ENCODE measurements around the gene OTUB2. TPM values are rescaled to one million over a fixed set of nuclear protein-coding genes. Genes with fewer than 3 reads are reported as not detected.
A peak's percentile ranks its signal among the peaks of the same experiment; 100 is the strongest.

OTUB2 gene
- total and polyA plus RNA-seq, 2 experiments from 2014 or later = 1.3 to 1.9 TPM

GRCh38 chr14:93993382-93993781 lies 32.8 kb upstream of the OTUB2 start:
- no peaks in the 10 kb centered on the region for H3K27me3 ChIP-seq (replicated peaks; ENCODE audit: insufficient read depth)
- no peak overlapping the region for H3K27ac ChIP-seq
- H3K4me2 ChIP-seq (ENCODE audit: unreplicated experiment) = no peak overlapping the region
- H3F3A ChIP-seq (ENCODE audit: insufficient read depth) = peaks cover 8% of the 10 kb centered on the region; the same call in 1 of the 2 replicates
- no peaks in the 10 kb centered on the region for H3K79me2 ChIP-seq (ENCODE audit: insufficient read depth)
- H4K20me1 ChIP-seq (ENCODE audit: insufficient read depth) = no peaks in the 10 kb centered on the region
- no peak for TF ChIP-seq EZH2phosphoT487 (IDR thresholded peaks at IDR 0.05; ENCODE audit: insufficient read depth, low read depth)
- TF ChIP-seq EZH2 (IDR thresholded peaks at IDR 0.05; ENCODE audit: insufficient read depth, poor library complexity, severe bottlenecking) = no peak
- H3K9me3 ChIP-seq (ENCODE audit: low read depth) = no peaks in the 10 kb centered on the region
- no peak for DNase-seq
- no peak overlapping the region for H2AFZ ChIP-seq
- peaks cover 13% of the 10 kb centered on the region for H3K4me1 ChIP-seq (ENCODE audit: insufficient read depth)
- H3K9me2 ChIP-seq (ENCODE audit: insufficient read depth) = no peaks in the 10 kb centered on the region
- H3K9ac ChIP-seq = no peak overlapping the region
- H3K36me3 ChIP-seq (ENCODE audit: low read depth) = no peaks in the 10 kb centered on the region
- WGBS, 2 experiments (ENCODE audit: low coverage in 1 of 2, low lambda C conversion rate in 2 of 2, missing lambda C conversion rate in 2 of 2) = 79 to 83% methylated on average over 6 of the region's 6 CpGs
- no peak overlapping the region for H3K4me3 ChIP-seq
- in situ Hi-C loops (cut with MboI) = no loop called here

GRCh38 chr14:93994919-93995682 lies 31.0 kb upstream of the OTUB2 start:
- peaks cover 13% of the 10 kb centered on the region for H3K4me1 ChIP-seq (ENCODE audit: insufficient read depth)
- H3K9ac ChIP-seq = peak overlapping the region; percentile 53
- H3K79me2 ChIP-seq (ENCODE audit: insufficient read depth) = no peaks in the 10 kb centered on the region
- H3K27me3 ChIP-seq (replicated peaks; ENCODE audit: insufficient read depth) = no peaks in the 10 kb centered on the region
- peak overlapping the region; percentile 54 for H2AFZ ChIP-seq
- H3K9me2 ChIP-seq (ENCODE audit: insufficient read depth) = no peaks in the 10 kb centered on the region
- peaks cover 8% of the 10 kb centered on the region; the same call in 1 of the 2 replicates for H3F3A ChIP-seq (ENCODE audit: insufficient read depth)
- H3K27ac ChIP-seq = peak overlapping the region; percentile 77
- WGBS, 2 experiments (ENCODE audit: low coverage in 1 of 2, low lambda C conversion rate in 2 of 2, missing lambda C conversion rate in 2 of 2) = 13 to 14% methylated on average over 13 of the region's 13 CpGs
- no peaks in the 10 kb centered on the region for H4K20me1 ChIP-seq (ENCODE audit: insufficient read depth)
- H3K4me3 ChIP-seq = no peak overlapping the region
- no peaks in the 10 kb centered on the region for H3K9me3 ChIP-seq (ENCODE audit: low read depth)
- H3K36me3 ChIP-seq (ENCODE audit: low read depth) = no peaks in the 10 kb centered on the region
- peak; percentile 96 for DNase-seq
- TF ChIP-seq EZH2 (IDR thresholded peaks at IDR 0.05; ENCODE audit: insufficient read depth, poor library complexity, severe bottlenecking) = no peak
- TF ChIP-seq EZH2phosphoT487 (IDR thresholded peaks at IDR 0.05; ENCODE audit: insufficient read depth, low read depth) = no peak
- H3K4me2 ChIP-seq (ENCODE audit: unreplicated experiment) = peak overlapping the region; percentile 58
- in situ Hi-C loops (cut with MboI) = no loop called here

- no peak for DNase-seq
- WGBS, 2 experiments (ENCODE audit: low coverage in 1 of 2, low lambda C conversion rate in 2 of 2, missing lambda C conversion rate in 2 of 2) = 69 to 73% methylated on average over 4 to 8 of the region's 8 CpGs
- Histone ChIP-seq H3K9me2 (ENCODE audit: insufficient read depth) (no peaks in the 10 kb centered on the region), H3F3A (ENCODE audit: insufficient read depth) (peaks cover 8% of the 10 kb centered on the region; the same call in 1 of the 2 replicates), H3K79me2 (ENCODE audit: insufficient read depth) (no peaks in the 10 kb centered on the region), H3K27me3 (replicated peaks; ENCODE audit: insufficient read depth) (no peaks in the 10 kb centered on the region), H3K9ac (no peak overlapping the region), H2AFZ (no peak overlapping the region), H3K9me3 (ENCODE audit: low read depth) (no peaks in the 10 kb centered on the region), H3K36me3 (ENCODE audit: low read depth) (no peaks in the 10 kb centered on the region), H4K20me1 (ENCODE audit: insufficient read depth) (no peaks in the 10 kb centered on the region), H3K4me3 (no peak overlapping the region), H3K4me1 (ENCODE audit: insufficient read depth) (peaks cover 13% of the 10 kb centered on the region), H3K27ac (no peak overlapping the region), H3K4me2 (ENCODE audit: unreplicated experiment) (no peak overlapping the region)
- no peak for TF ChIP-seq EZH2phosphoT487 (IDR thresholded peaks at IDR 0.05; ENCODE audit: insufficient read depth, low read depth)
- TF ChIP-seq EZH2 (IDR thresholded peaks at IDR 0.05; ENCODE audit: insufficient read depth, poor library complexity, severe bottlenecking) = no peak
- in situ Hi-C loops (cut with MboI) = no loop called here
These were observed 29.9 kb upstream of the OTUB2 start for GRCh38 chr14:93996130-93996695.

GRCh38 chr14:93997082-93997481 lies 29.1 kb upstream of the OTUB2 start, which contains the start of gene CCDC197:
Gene CCDC197, plus strand, starts transcription at chr14:93997301. Its CDS starts 831 bp downstream, at chr14:93998132.
- no peak within 1 kb of the TSS for H3K27ac ChIP-seq
- DNase-seq = peak; percentile 17
- no peak within 1 kb of the TSS for H2AFZ ChIP-seq
- WGBS, 2 experiments (ENCODE audit: low coverage in 1 of 2, low lambda C conversion rate in 2 of 2, missing lambda C conversion rate in 2 of 2) = 80 to 92% methylated on average over 1 of the region's 1 CpG
- TF ChIP-seq EZH2 (IDR thresholded peaks at IDR 0.05; ENCODE audit: insufficient read depth, poor library complexity, severe bottlenecking) (no peak), EZH2phosphoT487 (IDR thresholded peaks at IDR 0.05; ENCODE audit: insufficient read depth, low read depth) (no peak)
- no peaks in the 10 kb centered on the region; the same call in 1 of the 2 replicates for H3K27me3 ChIP-seq (replicated peaks; ENCODE audit: insufficient read depth)
- H4K20me1 ChIP-seq (ENCODE audit: insufficient read depth) = no peaks in the 10 kb centered on the region
- no peaks in the 10 kb centered on the region for H3K79me2 ChIP-seq (ENCODE audit: insufficient read depth)
- H3K9me3 ChIP-seq (ENCODE audit: low read depth) = no peaks in the 10 kb centered on the region
- in situ Hi-C loops (cut with MboI) = no loop called here
- H3K4me2 ChIP-seq (ENCODE audit: unreplicated experiment) = no peak within 1 kb of the TSS
- H3F3A ChIP-seq (ENCODE audit: insufficient read depth) = peaks cover 8% of the 10 kb centered on the region; the same call in 1 of the 2 replicates
- H3K36me3 ChIP-seq (ENCODE audit: low read depth) = no peaks in the 10 kb centered on the region
- H3K4me1 ChIP-seq (ENCODE audit: insufficient read depth) = peaks cover 13% of the 10 kb centered on the region
- H3K9me2 ChIP-seq (ENCODE audit: insufficient read depth) = no peaks in the 10 kb centered on the region
- no peak within 1 kb of the TSS for H3K9ac ChIP-seq
- no peak within 1 kb of the TSS for H3K4me3 ChIP-seq
